Measurements from ENCODE around the gene SLC25A13.

GRCh38 chr7:96282835-96283234 is 39.1 kb downstream of the SLC25A13 start:
- TF ChIP-seq KLF6 (CRISPR knock-in tag; IDR thresholded peaks at IDR 0.05; ENCODE audit: borderline replicate concordance) (no peak), MCM5 (IDR thresholded peaks at IDR 0.05; ENCODE audit: low read depth) (no peak), RFX5 (IDR thresholded peaks at IDR 0.05; ENCODE audit: low read depth, low read length) (no peak), ETS2 (tag; IDR thresholded peaks at IDR 0.05; ENCODE audit: borderline replicate concordance, poor library complexity, severe bottlenecking) (no peak), NCOA2 (IDR thresholded peaks at IDR 0.05; ENCODE audit: partially characterized antibody in 2 of 2) (no peak), TAF7 (tag; IDR thresholded peaks at IDR 0.05) (no peak), POLR2AphosphoS2 (IDR thresholded peaks at IDR 0.05; ENCODE audit: low read length) (no peak), KLF1 (tag; IDR thresholded peaks at IDR 0.05) (no peak)
- TF ChIP-seq, protein P1, sequence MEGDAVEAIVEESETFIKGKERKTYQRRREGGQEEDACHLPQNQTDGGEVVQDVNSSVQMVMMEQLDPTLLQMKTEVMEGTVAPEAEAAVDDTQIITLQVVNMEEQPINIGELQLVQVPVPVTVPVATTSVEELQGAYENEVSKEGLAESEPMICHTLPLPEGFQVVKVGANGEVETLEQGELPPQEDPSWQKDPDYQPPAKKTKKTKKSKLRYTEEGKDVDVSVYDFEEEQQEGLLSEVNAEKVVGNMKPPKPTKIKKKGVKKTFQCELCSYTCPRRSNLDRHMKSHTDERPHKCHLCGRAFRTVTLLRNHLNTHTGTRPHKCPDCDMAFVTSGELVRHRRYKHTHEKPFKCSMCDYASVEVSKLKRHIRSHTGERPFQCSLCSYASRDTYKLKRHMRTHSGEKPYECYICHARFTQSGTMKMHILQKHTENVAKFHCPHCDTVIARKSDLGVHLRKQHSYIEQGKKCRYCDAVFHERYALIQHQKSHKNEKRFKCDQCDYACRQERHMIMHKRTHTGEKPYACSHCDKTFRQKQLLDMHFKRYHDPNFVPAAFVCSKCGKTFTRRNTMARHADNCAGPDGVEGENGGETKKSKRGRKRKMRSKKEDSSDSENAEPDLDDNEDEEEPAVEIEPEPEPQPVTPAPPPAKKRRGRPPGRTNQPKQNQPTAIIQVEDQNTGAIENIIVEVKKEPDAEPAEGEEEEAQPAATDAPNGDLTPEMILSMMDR (IDR thresholded peaks at IDR 0.05 in 2 of 3, conservative IDR thresholded peaks at IDR 0.05 in 1 of 3; ENCODE audit: insufficient read depth in 2 of 3, low read depth in 1 of 3, low read length in 3 of 3) = no peak

Data from K562 (cell line).